KOPT-K1 (cell line): ENCODE results near the gene GHR.

ENCODE experiments used
- H3K27ac ChIP-seq: fragments of 200-600 bp; sonication (generic); 2 replicates; pipeline ENCODE4 v1.5.1; 2016; ENCODE audit warnings: antibody characterized with exemption, mild to moderate bottlenecking, low read depth, low read length; ENCODE audit not compliant: poor library complexity, severe bottlenecking
- H3K36me3 ChIP-seq: fragments of 200-600 bp; sonication (generic); 2 replicates; pipeline ENCODE4 v1.5.1; 2017; ENCODE audit warnings: antibody characterized with exemption, mild to moderate bottlenecking, low read length, moderate library complexity; ENCODE audit not compliant: insufficient read depth
- H3K9me3 ChIP-seq: fragments of 200-600 bp; sonication (generic); 2 replicates; pipeline ENCODE4 v1.5.1; 2017; ENCODE audit warnings: antibody characterized with exemption, low read length, mild to moderate bottlenecking; ENCODE audit not compliant: insufficient read depth, poor library complexity, severe bottlenecking

The GHR gene

GRCh38 chr5:42770003-42770402, 346.8 kb downstream of the GHR start:
- peaks cover 90% of the 10 kb centered on the region for H3K36me3 ChIP-seq
- no peak overlapping the region for H3K27ac ChIP-seq
- no peaks in the 10 kb centered on the region for H3K9me3 ChIP-seq
